Measurements from ENCODE around the gene HSBP1L1. TPM values are rescaled to one million over a fixed set of nuclear protein-coding genes. Genes with fewer than 3 reads are reported as not detected.

The HSBP1L1 gene
- total RNA-seq, 1 experiment from 2014 or later: 56.8 TPM

GRCh38 chr18:79972720-79973119, 8.3 kb downstream of the HSBP1L1 start:
- no peak for TF ChIP-seq CTCF (conservative IDR thresholded peaks at IDR 0.05; ENCODE audit: low read depth, low read length)
- TF ChIP-seq EZH2phosphoT487 (IDR thresholded peaks at IDR 0.05; ENCODE audit: borderline replicate concordance, low read length): no peak
- TF ChIP-seq EZH2 (IDR thresholded peaks at IDR 0.05; ENCODE audit: low read length, unreplicated experiment): no peak
- intact Hi-C loops (cut with micrococcal nuclease): no loop called here
- Histone ChIP-seq H4K20me1 (ENCODE audit: low read length) (peaks cover 6% of the 10 kb centered on the region), H3K9me3 (ENCODE audit: low read length) (no peaks in the 10 kb centered on the region), H2AFZ (ENCODE audit: low read length) (no peak overlapping the region), H3K9me2 (replicated peaks; ENCODE audit: low read length) (no peaks in the 10 kb centered on the region), H3K4me1 (ENCODE audit: insufficient read depth, low read length) (no peaks in the 10 kb centered on the region), H3K4me2 (ENCODE audit: low read length) (no peak overlapping the region), H3K27me3 (ENCODE audit: low read length) (no peaks in the 10 kb centered on the region), H3K27ac (ENCODE audit: low read length) (no peak overlapping the region), H3K79me2 (ENCODE audit: low read length) (peaks cover 41% of the 10 kb centered on the region), H3K9ac (ENCODE audit: low read length) (no peak overlapping the region), H3K4me3 (ENCODE audit: low read length) (no peak overlapping the region), H3K36me3 (ENCODE audit: low read depth, low read length) (peaks cover 44% of the 10 kb centered on the region), H3F3A (ENCODE audit: low read length, unreplicated experiment) (no peaks in the 10 kb centered on the region)
- ATAC-seq: no peak
- POLR2A ChIA-PET (ENCODE audit: unreplicated experiment): no interaction called here
- no TSS peak for BruUV-seq (replicated peaks)
- DNase-seq: no peak
- CTCF ChIA-PET: no interaction called here

GRCh38 chr18:79973517-79973916, 9.1 kb downstream of the HSBP1L1 start:
- POLR2A ChIA-PET (ENCODE audit: unreplicated experiment): no interaction called here
- peaks cover 49% of the 10 kb centered on the region for H3K79me2 ChIP-seq (ENCODE audit: low read length)
- no peak for ATAC-seq
- TF ChIP-seq EZH2phosphoT487 (IDR thresholded peaks at IDR 0.05; ENCODE audit: borderline replicate concordance, low read length): no peak
- no peak for TF ChIP-seq CTCF (conservative IDR thresholded peaks at IDR 0.05; ENCODE audit: low read depth, low read length)
- no peak for TF ChIP-seq EZH2 (IDR thresholded peaks at IDR 0.05; ENCODE audit: low read length, unreplicated experiment)
- no peaks in the 10 kb centered on the region for H3F3A ChIP-seq (ENCODE audit: low read length, unreplicated experiment)
- H3K4me2 ChIP-seq (ENCODE audit: low read length): no peak overlapping the region
- no peaks in the 10 kb centered on the region for H3K9me2 ChIP-seq (replicated peaks; ENCODE audit: low read length)
- intact Hi-C loops (cut with micrococcal nuclease): no loop called here
- BruUV-seq (replicated peaks): no TSS peak
- H3K9me3 ChIP-seq (ENCODE audit: low read length): no peaks in the 10 kb centered on the region
- H3K27me3 ChIP-seq (ENCODE audit: low read length): no peaks in the 10 kb centered on the region
- no peak overlapping the region for H2AFZ ChIP-seq (ENCODE audit: low read length)
- H3K4me3 ChIP-seq (ENCODE audit: low read length): no peak overlapping the region
- DNase-seq: no peak
- H4K20me1 ChIP-seq (ENCODE audit: low read length): peaks cover 14% of the 10 kb centered on the region
- H3K27ac ChIP-seq (ENCODE audit: low read length): no peak overlapping the region
- H3K4me1 ChIP-seq (ENCODE audit: insufficient read depth, low read length): no peaks in the 10 kb centered on the region
- no peak overlapping the region for H3K9ac ChIP-seq (ENCODE audit: low read length)
- peaks cover 40% of the 10 kb centered on the region for H3K36me3 ChIP-seq (ENCODE audit: low read depth, low read length)
- CTCF ChIA-PET: no interaction called here

- H3K4me2 ChIP-seq (ENCODE audit: low read length): no peak overlapping the region
- H3K4me3 ChIP-seq (ENCODE audit: low read length): no peak overlapping the region
- H3K36me3 ChIP-seq (ENCODE audit: low read depth, low read length): peaks cover 41% of the 10 kb centered on the region
- H4K20me1 ChIP-seq (ENCODE audit: low read length): peaks cover 14% of the 10 kb centered on the region
- ChIA-PET POLR2A (ENCODE audit: unreplicated experiment) (no interaction called here), CTCF (no interaction called here)
- ATAC-seq: no peak
- TF ChIP-seq CTCF (conservative IDR thresholded peaks at IDR 0.05; ENCODE audit: low read depth, low read length): no peak
- TF ChIP-seq EZH2phosphoT487 (IDR thresholded peaks at IDR 0.05; ENCODE audit: borderline replicate concordance, low read length): no peak
- TF ChIP-seq EZH2 (IDR thresholded peaks at IDR 0.05; ENCODE audit: low read length, unreplicated experiment): no peak
- H3F3A ChIP-seq (ENCODE audit: low read length, unreplicated experiment): no peaks in the 10 kb centered on the region
- H2AFZ ChIP-seq (ENCODE audit: low read length): no peak overlapping the region
- DNase-seq: no peak
- peaks cover 56% of the 10 kb centered on the region for H3K79me2 ChIP-seq (ENCODE audit: low read length)
- no peaks in the 10 kb centered on the region for H3K9me2 ChIP-seq (replicated peaks; ENCODE audit: low read length)
- no TSS peak for BruUV-seq (replicated peaks)
- H3K9ac ChIP-seq (ENCODE audit: low read length): no peak overlapping the region
- H3K4me1 ChIP-seq (ENCODE audit: insufficient read depth, low read length): no peaks in the 10 kb centered on the region
- intact Hi-C loops (cut with micrococcal nuclease): no loop called here
- H3K9me3 ChIP-seq (ENCODE audit: low read length): no peaks in the 10 kb centered on the region
- no peak overlapping the region for H3K27ac ChIP-seq (ENCODE audit: low read length)
- H3K27me3 ChIP-seq (ENCODE audit: low read length): no peaks in the 10 kb centered on the region
These were observed 9.7 kb downstream of the HSBP1L1 start for GRCh38 chr18:79974025-79974654.

Measured in PC-3 (cell line).